ENCODE measurements around the gene FAM120AOS.

FAM120AOS gene

DNA sequence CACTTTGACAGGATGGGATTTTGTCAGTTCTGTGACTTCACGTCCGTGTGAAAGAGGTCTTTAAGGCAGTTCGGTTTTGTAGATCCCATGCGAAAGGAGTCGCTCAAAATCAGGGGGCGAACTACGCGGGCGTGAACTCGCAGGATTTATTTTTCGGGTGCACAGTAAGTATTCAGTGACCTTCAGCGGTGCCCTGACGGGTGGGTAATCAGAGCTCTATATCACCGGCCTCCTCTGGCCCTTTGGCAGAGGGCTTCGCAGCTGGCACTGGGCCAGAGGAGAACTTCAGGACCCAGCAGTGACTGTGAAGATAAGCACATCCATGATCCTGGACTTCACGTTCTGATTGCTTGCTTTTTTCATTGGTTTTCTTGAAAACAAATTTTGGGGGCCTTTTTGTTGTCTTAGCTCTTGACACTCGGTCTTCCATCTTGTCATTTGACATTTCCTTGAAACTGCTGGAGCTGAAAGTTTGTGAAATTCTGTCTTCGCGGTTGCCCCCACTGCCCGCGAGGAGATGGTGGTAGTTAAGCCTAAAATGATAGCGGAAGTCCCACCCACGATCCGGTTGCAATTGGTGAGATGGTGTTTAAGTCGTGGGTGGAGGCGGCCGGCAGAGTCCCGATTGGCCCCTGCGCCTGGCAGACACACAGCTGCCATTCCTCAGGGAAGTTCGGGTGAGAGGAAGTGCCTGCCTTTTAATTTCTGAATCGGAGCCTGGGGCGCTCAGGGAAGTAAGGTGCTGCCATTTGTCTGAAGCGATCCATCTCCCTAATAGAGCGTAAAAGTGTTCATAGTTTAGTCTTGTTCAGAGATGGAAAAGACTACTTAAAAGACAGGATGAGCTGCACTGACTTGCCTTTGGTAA, at the start of gene FAM120AOS:
Gene FAM120AOS, minus strand, starts transcription at position 535 of the 868 bp plus-strand sequence. CDS start 872 bp downstream, outside the sequence.
- DNase-seq (ENCODE audit: low read depth): peak; percentile 79

- no peak for DNase-seq (ENCODE audit: low read depth)
Measured at GRCh38 chr9:93501406-93501805, 48.0 kb upstream of the FAM120AOS start.

- no peak for DNase-seq (ENCODE audit: low read depth)
Measured at GRCh38 chr9:93500571-93501298, 47.4 kb upstream of the FAM120AOS start.

GRCh38 chr9:93496285-93496684, 42.9 kb upstream of the FAM120AOS start:
- DNase-seq (ENCODE audit: low read depth): no peak

DNA sequence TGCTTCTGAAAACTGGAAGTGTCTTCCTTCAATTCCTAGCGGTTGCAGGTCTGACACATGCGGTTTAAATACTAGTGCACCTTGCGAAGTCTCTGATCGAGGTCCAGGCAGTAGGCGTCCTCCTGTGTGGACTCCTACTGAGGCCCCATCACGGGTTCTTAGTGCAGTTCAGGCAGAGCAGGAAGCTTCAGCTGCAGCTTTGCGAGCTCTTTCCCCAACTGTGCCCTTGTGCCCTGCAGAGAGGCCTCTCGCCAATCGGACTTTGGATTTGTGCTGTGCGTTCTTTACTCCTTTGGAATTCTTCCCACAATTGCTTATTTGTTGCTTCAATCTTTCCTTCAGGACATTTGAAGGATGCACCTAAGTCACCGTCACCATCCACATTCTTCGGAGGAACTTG, 40.6 kb upstream of the FAM120AOS start:
- no peak for DNase-seq (ENCODE audit: low read depth)

GRCh38 chr9:93492327-93492726, 38.9 kb upstream of the FAM120AOS start:
- DNase-seq (ENCODE audit: low read depth): no peak

GRCh38 chr9:93491593-93492232, 38.3 kb upstream of the FAM120AOS start:
- DNase-seq (ENCODE audit: low read depth): no peak

DNA sequence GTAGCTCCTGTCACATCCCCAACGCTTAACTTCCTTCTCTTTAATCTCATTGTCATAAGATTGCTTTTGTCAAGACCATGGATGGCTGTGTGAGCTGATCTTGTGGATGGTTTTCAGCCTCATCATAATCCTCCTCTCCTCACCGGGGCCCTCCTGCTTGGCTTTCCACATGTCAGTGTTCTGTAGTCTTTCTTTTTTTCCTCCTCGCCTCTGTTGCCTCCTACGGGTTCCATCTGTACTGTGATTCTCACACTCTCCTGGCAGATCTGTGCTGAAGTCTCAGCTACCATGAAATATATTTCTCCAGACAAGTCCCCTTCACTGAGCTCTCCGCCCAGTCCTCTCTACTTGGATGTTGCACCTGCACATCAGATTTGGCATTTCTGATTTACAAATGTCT, 34.9 kb upstream of the FAM120AOS start:
- DNase-seq (ENCODE audit: low read depth): no peak

GRCh38 chr9:93486268-93486667, 32.9 kb upstream of the FAM120AOS start:
- no peak for DNase-seq (ENCODE audit: low read depth)

- DNase-seq (ENCODE audit: low read depth): no peak
Measured at GRCh38 chr9:93483497-93483896, 30.1 kb upstream of the FAM120AOS start.

DNA sequence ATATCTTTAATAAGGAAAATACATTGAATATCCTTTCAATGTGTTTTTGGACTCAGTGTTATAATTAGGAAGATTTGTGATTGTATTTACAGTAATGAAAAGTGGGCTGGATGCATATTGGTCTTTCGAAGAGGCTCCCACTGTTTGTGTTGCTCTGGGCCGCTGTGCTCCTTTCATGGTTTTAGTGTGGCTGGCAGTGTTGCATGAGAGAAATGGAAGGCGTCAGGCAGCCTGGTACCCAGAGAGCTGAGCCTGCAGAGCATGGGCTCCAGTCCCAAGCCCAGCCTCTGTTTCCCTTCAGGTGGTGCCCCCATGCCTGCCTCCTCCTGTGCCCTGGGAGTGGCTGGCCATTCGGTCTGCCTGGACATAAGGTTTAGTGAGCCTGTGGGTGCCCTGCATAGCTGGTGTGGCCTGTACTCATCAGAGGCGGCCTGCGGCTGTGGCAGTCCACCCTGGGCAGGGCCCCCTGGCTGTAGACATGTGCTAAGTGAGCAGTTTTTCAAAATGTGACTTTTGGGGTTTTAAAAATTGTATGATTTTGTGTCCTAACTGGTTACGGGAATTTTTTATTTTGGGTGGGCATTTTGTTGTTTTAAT, 27.4 kb upstream of the FAM120AOS start:
- DNase-seq (ENCODE audit: low read depth): no peak

DNA sequence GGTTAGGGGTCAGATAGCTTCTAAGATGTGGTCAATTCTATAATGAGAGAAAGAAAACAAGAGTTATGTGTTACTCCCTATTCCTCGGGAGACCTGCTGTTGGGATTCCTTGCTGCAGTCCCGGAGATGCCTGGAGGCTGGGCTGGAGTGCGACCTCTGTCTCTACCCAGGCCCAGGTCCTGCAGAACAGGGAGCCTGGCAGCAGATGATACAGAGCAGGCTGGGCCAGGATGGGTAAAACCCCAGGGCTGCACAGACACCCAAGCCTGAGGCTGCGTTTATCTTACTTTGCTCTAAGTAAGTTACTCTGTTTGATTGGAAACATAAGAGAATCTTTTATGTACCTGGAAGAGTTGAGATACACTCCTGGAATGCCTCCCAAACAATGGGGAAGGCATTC, 26.9 kb upstream of the FAM120AOS start:
- DNase-seq (ENCODE audit: low read depth): no peak

GRCh38 chr9:93479726-93480125, 26.3 kb upstream of the FAM120AOS start:
- DNase-seq (ENCODE audit: low read depth): no peak

GRCh38 chr9:93477397-93477796, 24.0 kb upstream of the FAM120AOS start:
- no peak for DNase-seq (ENCODE audit: low read depth)

DNA sequence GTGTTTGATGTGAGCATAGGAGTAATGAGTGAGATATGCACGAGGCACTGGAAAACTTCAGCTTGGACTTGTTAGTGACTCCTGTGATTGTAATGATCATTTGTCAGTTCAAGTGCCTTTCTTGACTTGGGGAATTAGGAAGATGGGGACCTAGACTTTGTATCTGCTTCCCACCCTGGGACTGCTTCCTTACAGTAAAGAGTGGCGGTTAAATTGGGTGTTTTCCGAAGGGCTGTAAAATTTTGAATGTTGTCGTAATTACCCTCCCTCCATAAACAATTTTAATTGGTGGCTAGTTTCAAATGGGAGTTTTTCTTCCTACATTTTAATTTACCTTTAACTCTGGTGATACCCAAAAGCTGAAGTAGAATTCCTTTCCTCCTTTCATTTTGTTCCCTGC, 23.5 kb upstream of the FAM120AOS start:
- no peak for DNase-seq (ENCODE audit: low read depth)

GRCh38 chr9:93475856-93476255, 22.5 kb upstream of the FAM120AOS start:
- no peak for DNase-seq (ENCODE audit: low read depth)

- DNase-seq (ENCODE audit: low read depth): no peak
Measured at GRCh38 chr9:93475108-93475507, 21.7 kb upstream of the FAM120AOS start.

- DNase-seq (ENCODE audit: low read depth): no peak
Measured at GRCh38 chr9:93473411-93473810, 20.0 kb upstream of the FAM120AOS start.

DNA sequence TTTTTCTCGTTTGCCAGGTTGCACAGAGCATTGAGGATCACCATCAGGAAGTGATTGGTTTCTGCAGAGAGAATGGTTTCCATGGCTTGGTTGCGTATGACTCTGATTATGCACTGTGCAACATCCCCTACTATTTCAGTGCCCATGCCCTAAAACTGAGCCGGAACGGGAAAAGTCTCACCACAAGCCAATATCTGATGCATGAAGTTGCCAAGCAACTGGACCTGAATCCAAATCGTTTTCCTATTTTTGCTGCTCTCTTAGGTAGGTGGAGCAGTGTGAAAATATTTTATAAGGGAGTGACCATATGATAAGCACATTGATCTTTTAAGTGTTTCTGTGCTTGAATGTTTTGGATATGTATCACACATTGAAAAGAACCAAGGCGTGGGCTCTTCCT, 17.7 kb upstream of the FAM120AOS start:
- DNase-seq (ENCODE audit: low read depth): no peak

DNA sequence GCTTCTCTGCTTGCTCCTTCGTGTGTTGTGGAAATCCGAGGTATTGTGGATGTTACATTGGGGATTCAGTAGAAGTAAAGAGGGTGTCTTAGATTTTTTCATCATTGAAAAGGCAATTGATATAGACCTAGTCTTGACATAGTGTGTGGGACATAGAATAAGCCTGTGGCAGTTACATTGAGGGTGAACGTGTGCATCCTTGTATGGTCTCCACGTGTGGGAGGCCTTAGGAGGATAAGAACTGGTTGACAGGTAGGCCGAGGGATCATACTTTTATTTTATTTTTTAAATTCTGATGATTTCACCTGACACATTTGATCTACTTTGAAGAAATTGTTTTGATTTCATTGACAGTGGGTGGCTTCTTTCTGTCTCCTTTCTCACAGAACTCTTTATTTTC, 17.0 kb upstream of the FAM120AOS start:
- no peak for DNase-seq (ENCODE audit: low read depth)

- no peak for DNase-seq (ENCODE audit: low read depth)
Measured at GRCh38 chr9:93468763-93469456, 15.5 kb upstream of the FAM120AOS start.

GRCh38 chr9:93467462-93467861, 14.1 kb upstream of the FAM120AOS start:
- DNase-seq (ENCODE audit: low read depth): no peak
